ENCODE results near the gene RRP8. TPM values are rescaled to one million over a fixed set of nuclear protein-coding genes. Genes with fewer than 3 reads are reported as not detected.

Gene RRP8
- total and polyA plus RNA-seq, 2 experiments from 2014 or later: 27.3 to 32.6 TPM

GRCh38 chr11:6561288-6561687 lies 42.1 kb downstream of the RRP8 start:
- no peak for DNase-seq (ENCODE audit: low read depth in 1 of 2, low spot score in 1 of 2)
- no peak for TF ChIP-seq CTCF (IDR thresholded peaks at IDR 0.05; ENCODE audit: low read depth, low read length)
- no peaks in the 10 kb centered on the region for H3K27me3 ChIP-seq
- no peaks in the 10 kb centered on the region for H3K4me1 ChIP-seq (ENCODE audit: low read depth)
- no peaks in the 10 kb centered on the region for H3K36me3 ChIP-seq
- H3K9me3 ChIP-seq (ENCODE audit: low read depth): no peaks in the 10 kb centered on the region
- H3K27ac ChIP-seq: no peak overlapping the region
- H3K4me3 ChIP-seq: no peak overlapping the region

GRCh38 chr11:6559369-6559768 lies 44.0 kb downstream of the RRP8 start:
- Histone ChIP-seq H3K27me3 (no peaks in the 10 kb centered on the region), H3K4me3 (no peak overlapping the region), H3K36me3 (no peaks in the 10 kb centered on the region), H3K9me3 (ENCODE audit: low read depth) (no peaks in the 10 kb centered on the region), H3K27ac (no peak overlapping the region), H3K4me1 (ENCODE audit: low read depth) (no peaks in the 10 kb centered on the region)
- no peak for DNase-seq (ENCODE audit: low read depth in 1 of 2, low spot score in 1 of 2)
- no peak for TF ChIP-seq CTCF (IDR thresholded peaks at IDR 0.05; ENCODE audit: low read depth, low read length)

GRCh38 chr11:6557761-6558674 lies 45.4 kb downstream of the RRP8 start:
- no peak overlapping the region for H3K27ac ChIP-seq
- no peak for TF ChIP-seq CTCF (IDR thresholded peaks at IDR 0.05; ENCODE audit: low read depth, low read length)
- no peaks in the 10 kb centered on the region for H3K27me3 ChIP-seq
- no peaks in the 10 kb centered on the region for H3K9me3 ChIP-seq (ENCODE audit: low read depth)
- H3K4me1 ChIP-seq (ENCODE audit: low read depth): no peaks in the 10 kb centered on the region
- DNase-seq (ENCODE audit: low read depth in 1 of 2, low spot score in 1 of 2): no peak
- no peaks in the 10 kb centered on the region for H3K36me3 ChIP-seq
- H3K4me3 ChIP-seq: no peak overlapping the region

GRCh38 chr11:6557063-6557462 lies 46.4 kb downstream of the RRP8 start:
- H3K9me3 ChIP-seq (ENCODE audit: low read depth): no peaks in the 10 kb centered on the region
- DNase-seq (ENCODE audit: low read depth in 1 of 2, low spot score in 1 of 2): no peak
- no peaks in the 10 kb centered on the region for H3K36me3 ChIP-seq
- H3K4me3 ChIP-seq: no peak overlapping the region
- H3K4me1 ChIP-seq (ENCODE audit: low read depth): no peaks in the 10 kb centered on the region
- no peak for TF ChIP-seq CTCF (IDR thresholded peaks at IDR 0.05; ENCODE audit: low read depth, low read length)
- H3K27me3 ChIP-seq: no peaks in the 10 kb centered on the region
- no peak overlapping the region for H3K27ac ChIP-seq

GRCh38 chr11:6556139-6556949 lies 47.1 kb downstream of the RRP8 start:
- no peak overlapping the region for H3K4me3 ChIP-seq
- H3K4me1 ChIP-seq (ENCODE audit: low read depth): no peaks in the 10 kb centered on the region
- H3K9me3 ChIP-seq (ENCODE audit: low read depth): no peaks in the 10 kb centered on the region
- no peak overlapping the region for H3K27ac ChIP-seq
- H3K36me3 ChIP-seq: no peaks in the 10 kb centered on the region
- TF ChIP-seq CTCF (IDR thresholded peaks at IDR 0.05; ENCODE audit: low read depth, low read length): no peak
- no peak for DNase-seq (ENCODE audit: low read depth in 1 of 2, low spot score in 1 of 2)
- no peaks in the 10 kb centered on the region for H3K27me3 ChIP-seq
